Caki2 (cell line): ENCODE results near the gene OSTM1. TPM values are rescaled to one million over a fixed set of nuclear protein-coding genes. Genes with fewer than 3 reads are reported as not detected.

Experiments used
- DNase-seq: peaks from one replicate; pipeline ENCODE4 v3.0.0-alpha.2; 2015; ENCODE audit warnings: low read depth
- in situ Hi-C: cut with HindIII; loops from 2 replicates; pipeline ENCODE4 v1.10.0; 2016; ENCODE audit warnings: low sequenced_read_pairs, low pct_unique_long_range_greater_than_20kb, mixed read lengths
- total RNA-seq: library from RNA; depleted of rRNA; stranded (reverse); fragments of >200 nt; shearing (Covaris generic); gene quantifications from 2 replicates; pipeline ENCODE4 v1.2.3, GENCODE V29; 2014; ENCODE audit warnings: low replicate concordance; rRNA removed

Gene OSTM1, protein sequence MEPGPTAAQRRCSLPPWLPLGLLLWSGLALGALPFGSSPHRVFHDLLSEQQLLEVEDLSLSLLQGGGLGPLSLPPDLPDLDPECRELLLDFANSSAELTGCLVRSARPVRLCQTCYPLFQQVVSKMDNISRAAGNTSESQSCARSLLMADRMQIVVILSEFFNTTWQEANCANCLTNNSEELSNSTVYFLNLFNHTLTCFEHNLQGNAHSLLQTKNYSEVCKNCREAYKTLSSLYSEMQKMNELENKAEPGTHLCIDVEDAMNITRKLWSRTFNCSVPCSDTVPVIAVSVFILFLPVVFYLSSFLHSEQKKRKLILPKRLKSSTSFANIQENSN
- 10.3 and 14.5 TPM in 2 replicates for total RNA-seq

DNA sequence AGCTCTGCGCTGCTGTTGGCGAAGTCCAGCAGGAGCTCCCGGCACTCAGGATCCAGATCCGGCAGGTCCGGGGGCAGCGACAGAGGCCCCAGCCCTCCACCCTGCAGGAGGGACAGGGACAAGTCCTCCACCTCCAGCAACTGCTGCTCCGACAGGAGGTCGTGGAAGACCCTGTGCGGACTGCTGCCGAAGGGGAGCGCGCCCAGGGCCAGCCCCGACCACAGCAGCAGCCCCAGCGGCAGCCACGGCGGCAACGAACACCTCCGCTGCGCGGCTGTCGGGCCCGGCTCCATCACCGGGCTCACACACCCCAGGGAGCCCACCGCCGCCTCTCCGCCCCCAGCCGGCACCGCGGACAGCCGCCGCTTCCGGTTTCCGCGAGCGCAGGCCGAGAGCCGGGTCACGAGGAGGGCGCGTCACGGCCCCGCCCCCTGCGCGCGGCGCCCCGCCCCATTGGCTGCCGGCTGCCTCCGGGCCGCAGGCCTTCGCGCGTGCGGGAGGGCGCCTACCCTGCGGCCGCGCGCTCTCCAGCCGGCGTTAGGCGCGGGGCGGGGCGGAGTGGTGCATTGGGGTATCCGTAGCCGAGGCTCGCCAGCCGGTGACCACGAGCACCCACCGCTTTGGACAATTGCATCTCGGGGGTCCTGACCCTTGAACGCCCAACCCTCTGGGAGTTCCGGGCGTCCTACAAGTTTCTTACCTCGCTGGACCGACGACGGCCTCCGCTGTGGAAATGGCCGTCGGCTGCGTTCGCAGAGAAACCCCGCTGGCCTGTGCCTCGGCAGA, at the start of gene OSTM1:
Gene OSTM1, minus strand, starts transcription at position 383 of the 786 bp plus-strand sequence. Its CDS starts 90 bp downstream, at position 293.
- peak; percentile 82 for DNase-seq
- in situ Hi-C loops: no loop called here

DNA sequence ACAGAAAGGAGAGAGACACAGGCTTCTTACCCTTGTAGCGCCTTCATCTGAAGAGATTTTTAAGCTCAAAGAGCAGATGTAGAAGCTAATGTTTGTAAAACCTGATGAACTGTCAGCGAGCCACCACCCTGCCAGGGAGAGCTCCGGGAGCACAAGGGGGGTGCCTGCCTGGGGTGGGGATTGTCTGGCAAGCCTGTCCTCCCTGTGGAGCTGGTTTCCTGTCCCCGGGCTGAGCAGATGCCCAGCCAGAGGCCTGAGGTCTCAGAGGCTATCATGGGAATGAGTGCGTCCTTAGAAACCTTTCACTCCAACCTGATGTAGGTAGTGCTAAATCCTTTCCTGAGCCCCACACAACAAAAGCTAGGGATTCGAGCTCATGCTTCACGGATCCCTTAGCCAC, 49.4 kb upstream of the OSTM1 start:
- in situ Hi-C loops: no loop called here
- no peak for DNase-seq

DNA sequence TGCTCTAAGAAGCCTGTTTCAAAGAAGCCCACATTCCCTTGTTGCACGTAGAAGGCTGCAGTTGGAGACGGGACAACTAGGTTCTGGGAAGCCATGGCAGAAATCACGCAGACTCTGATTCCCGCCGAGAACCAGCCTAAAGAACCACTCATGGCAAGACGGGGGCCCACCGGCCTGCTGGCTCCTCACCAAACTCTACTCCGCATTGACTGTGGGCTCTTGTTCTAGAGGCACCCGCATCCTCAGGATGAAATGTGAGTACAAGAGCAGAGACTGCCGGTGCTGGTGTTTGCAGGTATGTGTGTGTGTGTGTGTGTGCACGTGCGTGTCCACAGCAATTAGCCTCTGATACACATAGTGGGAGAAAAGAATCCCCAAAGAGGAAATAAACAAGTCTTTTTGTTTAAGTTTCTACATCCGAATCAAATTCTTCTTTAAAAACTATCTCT, 49.0 kb upstream of the OSTM1 start:
- DNase-seq: no peak
- in situ Hi-C loops: no loop called here

DNA sequence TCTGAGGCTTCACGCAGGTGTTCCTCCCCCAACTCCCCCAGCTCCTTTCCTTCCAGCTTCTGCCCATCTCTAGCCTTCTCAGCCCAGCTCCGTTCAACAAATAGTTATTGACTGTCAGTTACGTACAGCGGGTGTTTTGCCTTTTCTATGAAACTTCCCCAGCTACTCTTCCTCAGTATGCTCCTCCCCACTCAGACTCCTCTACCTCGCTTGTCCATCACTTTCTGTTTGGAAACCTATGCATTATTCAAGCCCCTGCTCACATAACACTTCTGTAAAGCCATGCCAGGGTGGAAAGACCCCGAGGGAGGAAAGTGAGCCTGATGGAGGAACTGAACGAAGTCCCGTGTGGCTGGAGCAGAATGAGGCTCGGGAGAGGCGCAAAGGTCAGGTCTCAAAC, 47.1 kb upstream of the OSTM1 start:
- DNase-seq: no peak
- in situ Hi-C loops: no loop called here

DNA sequence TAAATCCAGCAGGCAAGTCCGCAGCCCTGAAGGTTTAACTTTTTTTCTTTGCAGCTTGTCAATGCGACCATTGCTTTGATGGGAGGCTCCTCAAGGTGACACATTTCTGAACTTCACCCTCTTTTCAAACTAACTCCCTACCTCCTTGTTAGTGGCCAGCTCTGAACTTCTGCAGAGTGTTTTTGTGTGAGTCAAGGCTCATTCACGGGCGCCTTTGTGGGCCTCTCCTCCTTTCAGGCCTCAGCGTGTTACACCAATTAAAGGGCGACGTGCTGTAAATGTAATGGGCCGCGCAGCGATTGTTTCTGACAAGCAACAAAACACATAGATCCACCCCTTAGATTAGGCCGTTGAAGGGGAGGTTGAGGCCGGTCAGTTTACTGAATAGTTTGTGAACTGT, 45.8 kb upstream of the OSTM1 start:
- in situ Hi-C loops: no loop called here

DNA sequence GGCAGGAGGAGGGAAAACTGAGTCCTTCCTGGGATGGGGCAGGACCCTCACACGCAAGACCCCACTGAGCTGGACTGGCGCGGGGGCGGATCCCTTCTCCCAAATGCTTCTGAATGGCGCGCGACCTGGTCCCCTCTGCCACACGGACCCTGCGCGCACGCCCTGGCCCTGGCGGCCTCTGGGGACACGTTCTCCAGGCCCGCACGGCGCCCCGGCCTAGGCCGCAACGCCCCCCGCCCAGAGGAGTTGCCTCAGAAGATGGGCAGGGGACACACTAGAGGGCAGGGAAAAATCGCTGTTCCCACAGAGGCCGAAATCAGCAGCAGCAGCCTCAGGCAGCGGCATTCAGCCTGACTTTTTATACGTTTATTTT, 45.2 kb upstream of the OSTM1 start:
- DNase-seq: no peak
- in situ Hi-C loops: no loop called here

More for the DNA sequence above, 45.8 kb upstream of the OSTM1 start:
- DNase-seq: no peak

DNA sequence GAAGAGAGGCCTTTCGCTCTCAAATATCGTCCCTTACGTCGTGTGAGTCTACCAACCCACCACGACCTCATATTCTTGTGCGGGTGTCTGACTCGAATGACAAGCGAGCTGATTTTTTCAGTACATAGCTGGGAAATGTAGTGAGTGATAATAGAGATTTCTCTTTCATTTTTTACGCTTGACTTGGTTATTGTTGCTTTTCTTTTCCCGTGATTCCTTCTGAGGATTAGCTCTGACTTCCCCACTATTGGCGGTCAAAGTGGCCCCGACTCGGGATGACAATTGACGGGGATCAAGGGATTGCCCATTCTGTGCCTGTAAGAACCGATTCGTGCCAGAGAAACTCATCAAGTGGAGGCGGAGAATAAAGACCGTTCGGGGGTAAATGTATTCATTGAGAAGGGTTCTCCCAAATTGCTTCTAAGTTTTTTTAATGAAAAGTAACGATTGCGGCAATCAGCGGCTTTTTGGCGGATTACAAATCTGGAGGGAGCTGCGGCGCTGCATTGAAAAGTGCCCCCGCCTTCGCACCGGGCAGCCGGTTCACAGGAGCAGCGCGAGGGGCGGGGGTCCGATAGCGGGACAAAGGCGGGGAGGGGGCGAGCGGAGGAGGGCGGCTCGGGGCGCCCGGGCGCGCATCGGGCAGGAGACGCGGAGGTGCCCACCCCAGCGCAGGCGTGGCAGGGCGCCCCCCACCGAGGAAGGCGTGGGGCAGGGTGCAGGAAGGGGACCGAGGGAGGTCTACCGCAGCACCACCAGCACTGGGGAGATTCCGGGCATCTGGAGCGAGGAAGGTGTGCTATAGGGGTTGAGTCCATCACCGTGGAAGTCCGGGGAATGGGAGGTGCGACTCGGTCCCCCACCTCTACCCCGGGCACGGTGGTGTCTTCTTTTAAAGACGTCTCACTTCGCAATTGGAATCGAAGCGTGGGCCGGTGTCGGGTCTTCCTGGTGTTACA, 44.5 kb upstream of the OSTM1 start:
- no peak for DNase-seq
- in situ Hi-C loops: no loop called here

DNA sequence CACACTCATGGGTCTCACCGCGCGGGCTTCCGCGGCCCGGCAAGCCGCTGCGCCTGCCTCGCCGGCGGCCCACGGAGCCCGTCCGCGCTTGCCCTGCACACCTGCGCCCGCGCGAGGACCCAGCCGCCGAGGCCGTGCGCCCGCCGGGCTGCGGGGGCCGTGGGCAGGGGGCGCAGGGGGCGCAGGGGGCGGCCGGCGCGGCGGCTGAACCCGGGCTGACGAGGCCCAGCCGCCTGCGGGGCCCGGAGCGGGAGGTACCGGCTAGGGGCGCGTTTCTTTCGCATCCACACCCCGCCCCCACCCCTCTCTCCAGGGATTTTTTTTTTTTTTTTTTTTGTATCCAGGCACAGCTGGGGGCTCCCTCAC, 43.8 kb upstream of the OSTM1 start:
- no peak for DNase-seq
- in situ Hi-C loops: no loop called here

DNA sequence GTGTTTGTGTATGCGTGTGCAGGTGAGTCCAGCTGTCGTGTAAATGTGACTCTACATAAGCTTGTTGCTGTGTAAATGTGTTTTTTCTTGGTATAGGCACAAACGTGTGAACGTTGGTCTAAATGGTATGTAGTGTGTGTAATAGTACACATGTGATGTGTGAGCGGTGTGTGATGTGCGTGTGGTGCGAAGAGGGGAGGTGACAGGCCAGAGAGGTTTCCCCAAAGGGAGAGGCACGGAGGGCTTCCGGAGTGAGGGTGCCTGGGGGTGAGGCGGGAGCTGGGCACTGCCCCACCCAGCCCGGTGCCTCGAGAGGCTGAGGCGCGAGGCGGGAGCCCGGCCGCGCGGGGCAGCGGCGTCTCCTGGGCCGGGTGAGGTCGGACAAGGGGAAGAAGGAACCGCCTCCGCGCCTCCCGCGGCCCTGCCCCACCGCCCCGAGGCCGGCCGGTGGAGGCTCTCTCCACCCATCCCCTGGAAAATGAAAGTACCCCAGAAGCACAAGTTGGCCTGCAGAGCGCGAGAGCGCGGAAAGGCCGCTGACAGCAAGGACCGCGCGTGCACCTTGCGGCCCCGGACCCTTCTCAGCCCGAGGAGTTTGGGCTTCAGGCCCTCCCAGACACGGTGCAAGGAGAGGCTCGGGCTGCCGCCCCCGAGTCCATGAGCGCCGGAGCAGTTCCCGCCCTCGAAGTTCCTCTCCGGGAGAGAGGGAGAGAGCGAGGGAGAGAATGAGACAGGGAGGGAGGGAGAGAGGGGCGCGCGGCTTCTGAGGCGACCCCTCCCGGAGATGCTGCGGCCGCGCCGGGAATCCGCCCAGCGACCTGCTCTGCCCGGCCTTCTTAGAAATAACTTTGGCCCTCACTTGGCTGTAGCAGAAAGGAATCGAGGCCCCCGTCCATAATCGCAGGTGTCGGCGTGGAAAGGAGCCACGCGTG, 43.2 kb upstream of the OSTM1 start:
- DNase-seq: no peak
- in situ Hi-C loops: no loop called here

DNA sequence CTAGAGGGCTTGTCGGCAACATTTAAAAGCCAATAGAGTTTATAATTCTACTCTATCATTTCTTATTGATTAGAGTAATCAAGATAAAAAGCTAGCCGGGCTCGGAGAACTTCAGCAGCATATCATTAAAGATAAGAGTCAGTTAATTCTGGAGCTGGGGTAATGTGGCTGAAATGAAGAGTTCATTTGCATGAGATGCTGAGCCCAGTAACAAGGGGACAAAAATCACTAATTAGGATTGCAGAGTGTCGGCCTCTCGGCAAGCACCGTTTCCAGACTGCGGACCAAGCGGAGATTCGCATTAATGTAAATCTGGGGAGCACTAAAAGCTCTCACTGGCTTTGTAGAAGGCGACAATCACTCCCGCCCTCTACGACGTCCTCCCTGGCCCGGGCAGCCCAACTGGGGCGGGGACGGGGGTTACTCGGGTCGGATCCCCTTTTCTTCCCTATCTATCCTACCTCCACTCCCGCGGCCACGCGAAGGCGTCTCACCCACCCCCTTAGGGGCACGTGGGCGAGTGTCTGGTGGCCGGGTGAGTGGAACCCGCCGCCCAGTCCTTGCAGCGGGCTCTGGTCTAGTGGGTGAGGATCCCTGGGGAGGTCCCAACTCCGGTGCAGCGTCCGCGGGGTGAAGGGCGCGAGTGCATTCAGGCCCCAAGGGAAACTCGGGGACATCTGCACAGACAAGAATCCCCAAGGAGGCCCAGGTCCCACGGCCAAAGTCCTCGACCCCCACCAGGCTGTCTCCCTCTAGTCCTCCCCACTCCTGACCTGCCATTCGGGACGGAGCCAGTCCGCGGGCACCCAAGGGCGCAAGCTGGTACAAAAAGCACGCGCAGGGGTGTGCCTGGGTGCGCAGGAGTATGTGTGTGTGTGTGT, 42.2 kb upstream of the OSTM1 start:
- DNase-seq: no peak
- in situ Hi-C loops: no loop called here

DNA sequence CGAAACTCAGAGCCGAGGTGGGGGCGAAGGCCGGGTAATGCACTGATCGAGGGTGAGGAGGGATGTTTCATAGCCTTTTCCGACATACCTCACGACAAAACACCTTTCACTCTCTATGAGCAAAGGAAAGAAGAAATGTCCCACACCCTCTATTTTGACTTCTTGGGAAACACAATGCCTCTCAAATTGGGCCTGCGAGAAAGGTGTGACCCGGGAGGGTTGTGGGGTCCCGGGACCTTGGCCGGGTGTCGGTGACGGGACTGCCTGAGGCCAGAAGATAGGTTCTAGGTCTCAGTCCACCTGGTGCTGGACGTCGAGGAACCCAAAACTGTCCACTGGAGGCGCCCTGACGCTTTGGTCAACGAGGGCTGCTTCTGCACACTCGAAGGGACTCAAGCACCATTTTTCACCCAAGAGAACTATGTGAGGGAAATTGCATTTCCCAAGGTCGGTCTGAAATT, 41.1 kb upstream of the OSTM1 start:
- peak; percentile 13 for DNase-seq
- in situ Hi-C loops: no loop called here

DNA sequence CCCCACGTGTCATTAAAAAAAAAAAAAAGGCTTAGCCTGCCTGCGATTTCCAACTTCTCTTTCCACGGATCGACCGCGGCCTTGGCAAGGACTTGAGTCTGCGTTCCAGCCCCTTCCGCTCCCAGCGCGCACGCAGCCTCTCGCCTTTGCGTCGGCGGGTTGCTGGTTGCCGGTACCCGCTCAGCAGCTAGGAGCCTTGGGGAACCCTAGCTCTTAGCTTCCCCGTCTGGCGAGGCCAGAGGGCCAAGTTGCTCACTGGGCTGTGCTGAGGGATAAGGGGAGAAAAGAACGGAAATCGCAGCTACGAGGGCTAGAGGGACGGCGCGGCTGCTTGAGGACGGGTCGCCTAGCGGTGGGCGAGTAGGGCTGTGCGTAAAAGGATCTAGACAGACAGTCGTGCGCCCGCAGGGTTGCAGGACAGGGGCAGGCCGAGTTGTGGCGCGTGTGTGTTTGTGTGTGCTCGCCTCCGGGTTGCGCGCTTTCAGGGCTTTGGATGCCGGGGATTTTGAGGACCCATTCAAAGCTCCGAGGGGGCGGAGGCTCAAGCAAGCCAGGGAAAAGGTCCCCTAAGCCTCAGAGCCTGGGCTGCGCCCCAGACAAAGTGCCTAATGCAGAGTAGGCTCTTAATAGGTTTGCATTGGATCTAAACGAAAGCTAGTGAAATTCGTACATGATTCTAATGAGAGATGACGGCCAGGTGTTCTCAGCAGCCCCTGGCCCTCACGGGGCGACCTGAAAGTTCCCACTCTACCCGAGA, 40.5 kb upstream of the OSTM1 start:
- no peak for DNase-seq
- in situ Hi-C loops: no loop called here

DNA sequence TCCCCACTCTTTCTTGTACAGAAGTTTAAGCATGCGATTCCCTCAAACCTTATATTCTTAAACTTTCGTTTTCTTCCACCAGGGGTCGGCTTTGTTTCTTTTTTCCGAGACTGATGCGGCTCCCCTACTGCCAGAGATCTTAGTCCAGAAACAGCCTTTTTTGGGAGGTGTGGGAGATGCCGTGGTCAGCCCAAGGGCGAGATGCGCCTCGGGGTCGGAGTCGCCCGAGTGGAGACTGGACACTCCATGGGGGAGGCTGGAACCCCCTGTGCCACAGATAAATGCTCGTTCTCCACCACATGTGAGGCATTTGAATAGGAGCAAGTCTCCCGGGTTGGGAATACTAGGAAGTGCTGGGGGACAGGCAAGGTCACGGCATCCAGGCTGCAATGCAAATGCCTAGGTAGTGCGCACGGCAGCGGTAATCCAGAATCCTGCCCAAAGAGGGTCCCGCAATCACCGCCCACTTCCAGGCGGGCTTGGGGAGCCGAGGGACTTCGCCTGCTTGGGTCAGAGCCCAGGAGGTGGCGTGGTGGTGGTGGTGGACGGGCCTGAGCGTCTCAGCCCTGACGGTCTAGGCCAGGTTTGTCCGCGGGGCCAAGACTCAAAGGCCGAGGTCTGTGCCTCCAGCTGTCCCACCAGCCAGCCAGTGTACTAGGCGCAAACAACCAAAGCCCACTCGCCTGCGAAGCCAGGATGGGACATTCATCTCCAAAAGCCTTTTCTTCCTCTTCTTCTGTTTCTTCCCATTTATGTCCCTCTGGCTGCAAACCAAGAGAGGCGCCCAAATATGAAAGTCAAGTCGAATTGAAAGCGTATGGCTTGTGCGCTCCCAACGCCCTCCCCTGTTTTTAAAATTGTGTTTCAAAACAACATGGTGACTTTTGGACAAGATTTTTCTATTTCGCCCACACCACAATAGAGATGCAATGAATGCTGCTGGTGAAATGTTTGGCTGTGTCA, 39.3 kb upstream of the OSTM1 start:
- peak; percentile 45 for DNase-seq
- in situ Hi-C loops: no loop called here

DNA sequence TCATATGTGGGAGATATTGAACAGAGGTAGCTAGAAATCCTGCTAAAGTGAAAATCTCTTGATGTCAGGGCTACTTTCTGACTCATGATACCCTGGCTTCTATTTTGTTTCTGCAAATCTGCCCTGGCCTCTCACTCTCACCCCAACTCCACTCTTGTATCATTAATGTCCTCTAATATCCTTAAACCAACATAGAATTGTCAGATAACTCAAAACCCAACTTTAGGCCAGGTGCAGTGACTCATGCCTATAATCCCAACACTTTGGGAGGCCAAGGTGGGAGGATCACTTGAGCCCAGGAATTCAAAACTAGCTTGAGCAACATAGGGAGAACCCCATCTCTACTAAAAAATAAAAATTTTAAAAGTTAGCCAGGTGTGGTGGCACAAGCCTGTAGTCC, 33.8 kb upstream of the OSTM1 start:
- in situ Hi-C loops: no loop called here
- DNase-seq: no peak

DNA sequence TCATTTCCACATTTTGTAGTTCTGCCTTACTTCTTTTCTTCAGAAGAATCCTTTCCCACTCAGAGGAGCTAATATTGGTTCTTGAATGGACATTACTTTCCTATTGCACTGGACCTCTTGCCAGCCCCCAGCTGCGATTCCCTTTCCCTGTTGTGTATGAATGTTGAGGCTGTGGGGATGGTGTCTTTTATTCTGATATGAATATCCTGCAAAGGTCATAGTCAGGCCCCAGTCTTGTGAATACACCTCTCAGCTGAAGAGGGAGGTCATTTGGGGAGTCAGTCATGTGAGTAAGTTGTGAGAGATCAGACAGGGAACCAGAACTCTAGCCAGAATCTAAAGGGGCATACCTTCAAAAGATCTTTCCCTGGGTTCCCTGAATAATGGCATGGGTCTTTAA, 32.6 kb upstream of the OSTM1 start:
- in situ Hi-C loops: no loop called here
- no peak for DNase-seq
